Testis (tissue), 2 donors: ENCODE measurements around the gene TIPRL.

Source experiments
- POLR2A ChIP-seq: fragments of 450-650 bp; IDR thresholded peaks from one replicate; pipeline ENCODE4 v1.6.1; 2017; ENCODE audit warnings: antibody characterized with exemption, mild to moderate bottlenecking, moderate library complexity
- TF ChIP-seq, protein P1 (sequence below), 3 experiments: fragments of 450-650 bp in 2 of 3; fragments of 200-600 bp in 1 of 3; sonication (generic) in 1 of 3; IDR thresholded peaks; one replicate each; pipeline ENCODE4 v1.5.1; 2016 to 2019; ENCODE audit warnings: antibody characterized with exemption in 3 of 3, mild to moderate bottlenecking in 2 of 3, moderate library complexity in 1 of 3

DNA sequence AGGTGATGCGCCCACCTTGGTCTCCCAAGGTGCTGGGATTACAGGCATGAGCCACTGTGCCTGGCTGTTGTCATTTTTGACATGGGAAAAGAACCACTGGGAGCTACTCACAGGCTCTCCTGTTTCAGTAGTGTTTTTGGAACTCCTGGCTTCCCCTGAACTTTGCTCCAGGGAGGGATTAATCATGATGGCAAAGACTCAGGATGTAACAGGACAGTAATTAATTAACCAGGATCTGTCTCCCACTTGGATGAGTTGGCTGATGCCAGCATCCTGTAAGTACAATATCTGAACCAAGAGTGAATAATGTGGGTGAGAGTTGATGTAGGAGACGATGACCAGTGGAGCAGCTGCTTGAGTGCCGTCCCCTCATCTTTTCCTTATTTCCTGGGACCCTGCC lies 51.9 kb downstream of the TIPRL start:
- TF ChIP-seq, protein P1, sequence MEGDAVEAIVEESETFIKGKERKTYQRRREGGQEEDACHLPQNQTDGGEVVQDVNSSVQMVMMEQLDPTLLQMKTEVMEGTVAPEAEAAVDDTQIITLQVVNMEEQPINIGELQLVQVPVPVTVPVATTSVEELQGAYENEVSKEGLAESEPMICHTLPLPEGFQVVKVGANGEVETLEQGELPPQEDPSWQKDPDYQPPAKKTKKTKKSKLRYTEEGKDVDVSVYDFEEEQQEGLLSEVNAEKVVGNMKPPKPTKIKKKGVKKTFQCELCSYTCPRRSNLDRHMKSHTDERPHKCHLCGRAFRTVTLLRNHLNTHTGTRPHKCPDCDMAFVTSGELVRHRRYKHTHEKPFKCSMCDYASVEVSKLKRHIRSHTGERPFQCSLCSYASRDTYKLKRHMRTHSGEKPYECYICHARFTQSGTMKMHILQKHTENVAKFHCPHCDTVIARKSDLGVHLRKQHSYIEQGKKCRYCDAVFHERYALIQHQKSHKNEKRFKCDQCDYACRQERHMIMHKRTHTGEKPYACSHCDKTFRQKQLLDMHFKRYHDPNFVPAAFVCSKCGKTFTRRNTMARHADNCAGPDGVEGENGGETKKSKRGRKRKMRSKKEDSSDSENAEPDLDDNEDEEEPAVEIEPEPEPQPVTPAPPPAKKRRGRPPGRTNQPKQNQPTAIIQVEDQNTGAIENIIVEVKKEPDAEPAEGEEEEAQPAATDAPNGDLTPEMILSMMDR (IDR thresholded peaks at IDR 0.05): no peak
- no peak for TF ChIP-seq POLR2A
